Transverse colon (tissue), 4 donors: Measurements from ENCODE around the gene TCF7. TPM values are rescaled to one million over a fixed set of nuclear protein-coding genes. Genes with fewer than 3 reads are reported as not detected.

ENCODE experiments used
- DNase-seq: peaks from one replicate; pipeline ENCODE4 v3.0.0-alpha.2; 2019
- H3K27ac ChIP-seq, 4 donors: fragments of 200-600 bp; sonication (generic); 2 replicates each; pipeline ENCODE4 v1.5.1; 2016 to 2018; ENCODE audit warnings: inconsistent platforms in 4 of 4
- H3K27me3 ChIP-seq: fragments of 200-600 bp; sonication (generic); 2 replicates; pipeline ENCODE4 v1.5.1; 2017; ENCODE audit warnings: inconsistent platforms
- H3K36me3 ChIP-seq, 4 donors: fragments of 200-600 bp; sonication (generic); 2 replicates each; pipeline ENCODE4 v1.5.1; 2017 to 2019; ENCODE audit warnings: inconsistent platforms in 4 of 4
- H3K4me1 ChIP-seq, 4 donors: fragments of 200-600 bp; sonication (generic); 2 replicates each; pipeline ENCODE4 v1.5.1; 2017 to 2020; ENCODE audit warnings: inconsistent platforms in 4 of 4
- H3K4me3 ChIP-seq, 4 donors: fragments of 200-600 bp; sonication (generic); 1 replicate in 1 of 4; 2 replicates in 3 of 4; pipeline versions ENCODE4 v1.5.1 to v1.6.1; 2017 to 2019; ENCODE audit warnings: inconsistent platforms in 4 of 4
- H3K9me3 ChIP-seq, 2 donors: fragments of 200-600 bp; sonication (generic); 2 replicates each; pipeline ENCODE4 v1.5.1; 2017 to 2019; ENCODE audit warnings: inconsistent platforms in 2 of 2
- CTCF ChIP-seq, 5 experiments: fragments of 200-600 bp in 3 of 5; fragments of 450-650 bp in 2 of 5; sonication (generic) in 3 of 5; IDR thresholded peaks; 1 replicate in 2 of 5; 2 replicates in 3 of 5; pipeline ENCODE4 v1.5.1; 2016 to 2017; ENCODE audit warnings: antibody characterized with exemption in 5 of 5, inconsistent platforms in 3 of 5, mild to moderate bottlenecking in 2 of 5, moderate library complexity in 1 of 5
- EP300 ChIP-seq: sonication (generic); formaldehyde crosslinking; IDR thresholded peaks from one replicate; pipeline ENCODE4 v1.6.1; 2017; ENCODE audit warnings: antibody characterized with exemption, low read depth
- POLR2A ChIP-seq: fragments of 450-650 bp; IDR thresholded peaks from one replicate; pipeline ENCODE4 v1.6.1; 2016; ENCODE audit warnings: antibody characterized with exemption, mild to moderate bottlenecking, moderate library complexity
- POLR2AphosphoS5 ChIP-seq, 3 donors: sonication (generic); formaldehyde crosslinking; IDR thresholded peaks; one replicate each; pipeline ENCODE4 v1.6.1; 2016; ENCODE audit warnings: antibody characterized with exemption in 3 of 3
- WGBS, 2 donors: methylation state at CpG; one replicate each; pipeline ENCODE4 v1.1.5; 2018; ENCODE audit warnings: low coverage in 1 of 2; 5-methylcytosine and 5-hydroxymethylcytosine counted together
- in situ Hi-C, 4 donors: fragments of 200-750 bp; cut with MboI; loops; one replicate each; pipeline versions ENCODE4 v1.15.0 to v1.15.1; 2017; ENCODE audit warnings: low sequenced_read_pairs in 3 of 4, low pct_ligation_motif_present in 1 of 4, low pct_unique_long_range_greater_than_20kb in 1 of 4
- intact Hi-C: fragments of 100-400 bp; cut with DNase I; formaldehyde crosslinking; loops from one replicate; pipeline ENCODE4 v1.15.1; 2023; ENCODE audit warnings: low total_unique reads
- total RNA-seq, 4 donors: library from RNA; depleted of rRNA; stranded (reverse); fragments of >200 nt; gene quantifications; one replicate each; pipeline ENCODE4 v1.1.0, GENCODE V29; 2016

The TCF7 gene
- total RNA-seq, 4 donors from 2014 or later, result 0.60 to 7.1 (median 3.1) TPM

- peak overlapping the region in 2 of 4 donors; percentile 17 to 25 for H3K27ac ChIP-seq
- in situ Hi-C loops, result no loop called here
- peaks cover 3 to 15% (median 8%) of the 10 kb centered on the region in 4 donors for H3K4me1 ChIP-seq
- 90% methylated on average over 25 of the region's 25 CpGs; no CpG with 5 or more reads in 1 of the 2 donors for WGBS, 2 donors
- H3K27me3 ChIP-seq, result no peaks in the 10 kb centered on the region
- no peaks in the 10 kb centered on the region for H3K9me3 ChIP-seq
- TF ChIP-seq POLR2A (no peak), POLR2AphosphoS5 (IDR thresholded peaks at IDR 0.05) (no peak), EP300 (no peak), CTCF (IDR thresholded peaks at IDR 0.05) (no peak)
- H3K4me3 ChIP-seq, result no peak overlapping the region
- intact Hi-C loops, result no loop called here
- peaks cover 0 to 8% (median 0%) of the 10 kb centered on the region in 4 donors for H3K36me3 ChIP-seq
- DNase-seq, result no peak
These were observed 15.1 kb downstream of the TCF7 start for GRCh38 chr5:134129411-134130238.

- intact Hi-C loops, result no loop called here
- no peaks in the 10 kb centered on the region for H3K9me3 ChIP-seq
These were observed 15.9 kb downstream of the TCF7 start for GRCh38 chr5:134130239-134130945.

GRCh38 chr5:134131165-134131564 is 16.7 kb downstream of the TCF7 start:
- peaks cover 0 to 3% (median under 1%) of the 10 kb centered on the region in 4 donors for H3K4me1 ChIP-seq
- DNase-seq, result no peak
- WGBS, 2 donors, result 60 to 69% methylated on average over 1 to 3 of the region's 3 CpGs
- no peaks in the 10 kb centered on the region for H3K27me3 ChIP-seq
- intact Hi-C loops (no loop called here), in situ Hi-C loops (no loop called here)
- no peak overlapping the region for H3K4me3 ChIP-seq
- TF ChIP-seq POLR2AphosphoS5 (IDR thresholded peaks at IDR 0.05), result no peak
- TF ChIP-seq POLR2A, result no peak
- TF ChIP-seq CTCF (IDR thresholded peaks at IDR 0.05), result no peak
- no peak for TF ChIP-seq EP300
- H3K9me3 ChIP-seq, result no peaks in the 10 kb centered on the region
- H3K36me3 ChIP-seq, result peaks cover 0 to 10% (median 0%) of the 10 kb centered on the region in 4 donors
- peak overlapping the region in 1 of 4 donors; percentile 8 for H3K27ac ChIP-seq

More at GRCh38 chr5:134130239-134130945, 15.9 kb downstream of the TCF7 start:
- H3K4me3 ChIP-seq, result no peak overlapping the region
- peaks cover 0 to 10% (median 0%) of the 10 kb centered on the region in 4 donors for H3K36me3 ChIP-seq
- WGBS, 2 donors, result 92% methylated on average over 8 of the region's 8 CpGs; no CpG with 5 or more reads in 1 of the 2 donors
- H3K27ac ChIP-seq, result no peak overlapping the region
- in situ Hi-C loops, result no loop called here
- no peaks in the 10 kb centered on the region for H3K27me3 ChIP-seq
- peaks cover under 1 to 9% (median 6%) of the 10 kb centered on the region in 4 donors for H3K4me1 ChIP-seq
- DNase-seq, result no peak
- no peak for TF ChIP-seq EP300
- TF ChIP-seq POLR2AphosphoS5 (IDR thresholded peaks at IDR 0.05), result no peak
- TF ChIP-seq CTCF (IDR thresholded peaks at IDR 0.05), result no peak
- TF ChIP-seq POLR2A, result no peak
